ENCODE data around the gene PCDH9. TPM values are rescaled to one million over a fixed set of nuclear protein-coding genes. Genes with fewer than 3 reads are reported as not detected.
A peak's percentile ranks its signal among the peaks of the same experiment; 100 is the strongest.

The PCDH9 gene
- total RNA-seq, 1 experiment from 2014 or later: 0.11 TPM

GRCh38 chr13:66940113-66940512 is 290.0 kb downstream of the PCDH9 start:
- H3K9me3 ChIP-seq: no peaks in the 10 kb centered on the region
- TF ChIP-seq, protein P1, sequence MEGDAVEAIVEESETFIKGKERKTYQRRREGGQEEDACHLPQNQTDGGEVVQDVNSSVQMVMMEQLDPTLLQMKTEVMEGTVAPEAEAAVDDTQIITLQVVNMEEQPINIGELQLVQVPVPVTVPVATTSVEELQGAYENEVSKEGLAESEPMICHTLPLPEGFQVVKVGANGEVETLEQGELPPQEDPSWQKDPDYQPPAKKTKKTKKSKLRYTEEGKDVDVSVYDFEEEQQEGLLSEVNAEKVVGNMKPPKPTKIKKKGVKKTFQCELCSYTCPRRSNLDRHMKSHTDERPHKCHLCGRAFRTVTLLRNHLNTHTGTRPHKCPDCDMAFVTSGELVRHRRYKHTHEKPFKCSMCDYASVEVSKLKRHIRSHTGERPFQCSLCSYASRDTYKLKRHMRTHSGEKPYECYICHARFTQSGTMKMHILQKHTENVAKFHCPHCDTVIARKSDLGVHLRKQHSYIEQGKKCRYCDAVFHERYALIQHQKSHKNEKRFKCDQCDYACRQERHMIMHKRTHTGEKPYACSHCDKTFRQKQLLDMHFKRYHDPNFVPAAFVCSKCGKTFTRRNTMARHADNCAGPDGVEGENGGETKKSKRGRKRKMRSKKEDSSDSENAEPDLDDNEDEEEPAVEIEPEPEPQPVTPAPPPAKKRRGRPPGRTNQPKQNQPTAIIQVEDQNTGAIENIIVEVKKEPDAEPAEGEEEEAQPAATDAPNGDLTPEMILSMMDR (IDR thresholded peaks at IDR 0.05; ENCODE audit: insufficient read depth in 1 of 2, low read depth in 1 of 2, low read length in 1 of 2, severe bottlenecking in 1 of 2, unreplicated experiment in 1 of 2): no peak
- H3K9me3 Mint-ChIP-seq (ENCODE audit: unreplicated experiment): no peaks in the 10 kb centered on the region
- H3K27me3 ChIP-seq (replicated peaks; ENCODE audit: control insufficient read depth, insufficient read depth, low read length): no peaks in the 10 kb centered on the region
- intact Hi-C loops (cut with micrococcal nuclease; ENCODE audit: unreplicated experiment): loop anchor here (10.0 kb wide), 1 partner anchor 285 kb away; no protein-coding TSS in a partner anchor
- H3K36me3 Mint-ChIP-seq (ENCODE audit: insufficient read depth, unreplicated experiment): no peaks in the 10 kb centered on the region
- no peak for DNase-seq
- H3K27ac Mint-ChIP-seq (ENCODE audit: unreplicated experiment): no peak overlapping the region
- BruUV-seq (replicated peaks): no TSS peak
- CTCF ChIA-PET: no interaction called here
- no peaks in the 10 kb centered on the region for H3K4me1 Mint-ChIP-seq (ENCODE audit: low read depth, unreplicated experiment)
- H3K4me1 ChIP-seq: no peaks in the 10 kb centered on the region
- POLR2A ChIA-PET: no interaction called here
- H3K36me3 ChIP-seq (ENCODE audit: control insufficient read depth, insufficient read depth, low read length): no peaks in the 10 kb centered on the region
- H3K4me3 ChIP-seq (ENCODE audit: low read depth, low read length): no peak overlapping the region
- H3K27me3 Mint-ChIP-seq (ENCODE audit: insufficient read depth, unreplicated experiment): no peaks in the 10 kb centered on the region
- no peak overlapping the region for H3K4me3 Mint-ChIP-seq (ENCODE audit: unreplicated experiment)

GRCh38 chr13:66937423-66937822 is 292.7 kb downstream of the PCDH9 start:
- H3K36me3 ChIP-seq (ENCODE audit: control insufficient read depth, insufficient read depth, low read length): no peaks in the 10 kb centered on the region
- ChIA-PET POLR2A (no interaction called here), CTCF (no interaction called here)
- TF ChIP-seq, protein P1 (IDR thresholded peaks at IDR 0.05; ENCODE audit: insufficient read depth in 1 of 2, low read depth in 1 of 2, low read length in 1 of 2, severe bottlenecking in 1 of 2, unreplicated experiment in 1 of 2): no peak
- no peaks in the 10 kb centered on the region for H3K4me1 ChIP-seq
- BruUV-seq (replicated peaks): no TSS peak
- Mint-ChIP-seq H3K4me3 (ENCODE audit: unreplicated experiment) (peak overlapping the region; percentile 62), H3K9me3 (ENCODE audit: unreplicated experiment) (no peaks in the 10 kb centered on the region), H3K4me1 (ENCODE audit: low read depth, unreplicated experiment) (no peaks in the 10 kb centered on the region), H3K27ac (ENCODE audit: unreplicated experiment) (no peak overlapping the region), H3K36me3 (ENCODE audit: insufficient read depth, unreplicated experiment) (no peaks in the 10 kb centered on the region), H3K27me3 (ENCODE audit: insufficient read depth, unreplicated experiment) (no peaks in the 10 kb centered on the region)
- no peak for DNase-seq
- H3K27me3 ChIP-seq (replicated peaks; ENCODE audit: control insufficient read depth, insufficient read depth, low read length): no peaks in the 10 kb centered on the region
- intact Hi-C loops (cut with micrococcal nuclease; ENCODE audit: unreplicated experiment): no loop called here
- H3K9me3 ChIP-seq: no peaks in the 10 kb centered on the region
- H3K4me3 ChIP-seq (ENCODE audit: low read depth, low read length): no peak overlapping the region

GRCh38 chr13:66933994-66934393 is 296.1 kb downstream of the PCDH9 start:
- BruUV-seq (replicated peaks): no TSS peak
- no peaks in the 10 kb centered on the region for H3K27me3 Mint-ChIP-seq (ENCODE audit: insufficient read depth, unreplicated experiment)
- ChIA-PET POLR2A (no interaction called here), CTCF (no interaction called here)
- intact Hi-C loops (cut with micrococcal nuclease; ENCODE audit: unreplicated experiment): no loop called here
- Histone ChIP-seq H3K9me3 (no peaks in the 10 kb centered on the region), H3K27me3 (replicated peaks; ENCODE audit: control insufficient read depth, insufficient read depth, low read length) (no peaks in the 10 kb centered on the region), H3K4me1 (no peaks in the 10 kb centered on the region), H3K36me3 (ENCODE audit: control insufficient read depth, insufficient read depth, low read length) (no peaks in the 10 kb centered on the region), H3K4me3 (ENCODE audit: low read depth, low read length) (no peak overlapping the region)
- H3K36me3 Mint-ChIP-seq (ENCODE audit: insufficient read depth, unreplicated experiment): no peaks in the 10 kb centered on the region
- no peaks in the 10 kb centered on the region for H3K4me1 Mint-ChIP-seq (ENCODE audit: low read depth, unreplicated experiment)
- no peaks in the 10 kb centered on the region for H3K9me3 Mint-ChIP-seq (ENCODE audit: unreplicated experiment)
- TF ChIP-seq, protein P1 (IDR thresholded peaks at IDR 0.05; ENCODE audit: insufficient read depth in 1 of 2, low read depth in 1 of 2, low read length in 1 of 2, severe bottlenecking in 1 of 2, unreplicated experiment in 1 of 2): no peak
- H3K4me3 Mint-ChIP-seq (ENCODE audit: unreplicated experiment): no peak overlapping the region
- no peak overlapping the region for H3K27ac Mint-ChIP-seq (ENCODE audit: unreplicated experiment)
- no peak for DNase-seq

Data from Caco-2 (cell line).